ENCODE results near the gene SUPT3H. TPM values are rescaled to one million over a fixed set of nuclear protein-coding genes. Genes with fewer than 3 reads are reported as not detected.

SUPT3H gene
- total and polyA plus RNA-seq, 2 of the 8 experiments (the other 6 are each of a cell fraction or from before 2014, with no cell fraction given): 18.8 to 23.0 TPM

DNA sequence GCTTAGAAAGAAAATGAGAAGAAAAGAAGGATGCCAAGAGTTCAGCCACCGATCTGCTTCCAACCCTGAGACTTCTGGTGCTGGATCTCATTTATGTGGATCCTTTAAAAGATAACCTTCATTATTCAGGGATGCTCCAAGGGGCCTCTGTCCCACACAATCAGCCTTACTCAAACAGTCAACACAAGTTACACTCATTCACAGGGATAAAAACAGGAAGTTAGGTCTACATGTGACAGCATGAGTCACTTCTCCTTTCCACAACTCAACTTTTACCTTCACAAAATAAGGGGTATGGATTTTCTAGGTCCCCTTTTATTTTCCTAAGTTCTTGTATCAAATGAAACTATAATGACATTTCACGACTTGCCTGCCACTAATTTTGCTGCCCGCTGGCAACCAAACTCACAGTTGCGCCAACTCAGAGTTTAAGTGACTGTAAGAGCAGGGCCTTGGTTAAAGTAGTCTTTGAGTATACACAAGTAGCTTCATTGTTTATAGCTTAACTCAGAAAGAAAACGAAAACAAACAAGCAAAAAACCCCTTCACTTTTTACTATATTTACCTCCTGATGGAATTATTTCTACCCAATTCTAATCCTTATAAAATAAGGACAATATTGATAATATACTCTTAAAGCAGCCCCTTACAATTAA is 328.4 kb downstream of the SUPT3H start:
- no peak overlapping the region for H2AFZ ChIP-seq (ENCODE audit: low read length)
- WGBS, 2 experiments (ENCODE audit: extremely low coverage in 1 of 2, insufficient coverage in 1 of 2, insufficient read length in 1 of 2, insufficient replicate concordance in 2 of 2, low coverage in 1 of 2, low lambda C conversion rate in 2 of 2, missing lambda C conversion rate in 1 of 2): 86% methylated on average over 5 of the region's 5 CpGs; no CpG with 5 or more reads in 1 of the 2 experiments

More for the DNA sequence above, 328.4 kb downstream of the SUPT3H start:
- no peak for FAIRE-seq
- Histone ChIP-seq H2AK5ac (ENCODE audit: low read depth, low read length) (no peak overlapping the region), H3K79me2 (ENCODE audit: control insufficient read depth in 1 of 2, insufficient read depth in 2 of 2, low read length in 2 of 2) (no peaks in the 10 kb centered on the region), H4K5ac (ENCODE audit: insufficient read length, low read depth, low read length) (no peak overlapping the region), H2BK20ac (ENCODE audit: low read length) (no peak overlapping the region), H3K27ac (ENCODE audit: low read depth, low read length) (no peak overlapping the region), H2BK120ac (replicated peaks; ENCODE audit: low read depth, low read length) (no peak overlapping the region), H3K4me1 (replicated peaks in 1 of 4; ENCODE audit: control insufficient read depth in 3 of 4, insufficient read depth in 4 of 4, low read length in 3 of 4) (peaks cover 0 to 3% (median 0%) of the 10 kb centered on the region in 4 experiments; a peak in 1 of 7 replicates), H3K4me3 (ENCODE audit: extremely low read depth in 1 of 4, insufficient read depth in 2 of 4, low read depth in 3 of 4, low read length in 4 of 4) (no peak overlapping the region), H3K9ac (replicated peaks in 1 of 4; ENCODE audit: extremely low read depth in 1 of 4, low read depth in 3 of 4, low read length in 3 of 4) (no peak overlapping the region), H3K56ac (replicated peaks; ENCODE audit: insufficient read length, low read depth, low read length) (no peak overlapping the region), H3K79me1 (ENCODE audit: low read depth, low read length) (no peaks in the 10 kb centered on the region), H3K4ac (replicated peaks; ENCODE audit: insufficient read length, low read depth, low read length) (no peak overlapping the region), H3K23me2 (ENCODE audit: low read depth, low read length) (no peaks in the 10 kb centered on the region; the same call in 1 of the 2 replicates), H2BK12ac (ENCODE audit: low read depth, low read length) (no peak overlapping the region), H2BK15ac (ENCODE audit: low read length) (no peak overlapping the region), H3K4me2 (ENCODE audit: insufficient read depth in 1 of 2, low read depth in 2 of 2, low read length in 2 of 2) (no peak overlapping the region), H3K36me3 (ENCODE audit: control insufficient read depth in 2 of 4, insufficient read depth in 4 of 4, low read length in 3 of 4) (no peaks in the 10 kb centered on the region), H3K23ac (ENCODE audit: insufficient read length) (no peak overlapping the region), H3K27me3 (replicated peaks in 1 of 4; ENCODE audit: control insufficient read depth in 3 of 4, extremely low read depth in 1 of 4, insufficient read depth in 3 of 4, low read length in 3 of 4) (no peaks in the 10 kb centered on the region), H4K20me1 (replicated peaks in 1 of 2; ENCODE audit: control insufficient read depth in 1 of 2, insufficient read depth in 2 of 2, low read length in 2 of 2) (no peaks in the 10 kb centered on the region), H4K91ac (replicated peaks; ENCODE audit: insufficient read length, low read length) (no peak overlapping the region), H4K8ac (ENCODE audit: extremely low read depth, insufficient read depth, low read length) (no peak overlapping the region), H3K14ac (ENCODE audit: insufficient read length) (no peak overlapping the region), H2BK5ac (ENCODE audit: low read depth, low read length) (no peak overlapping the region), H3K9me3 (ENCODE audit: insufficient read depth in 2 of 2, low read depth in 1 of 2, low read length in 1 of 2) (no peaks in the 10 kb centered on the region), H3K18ac (ENCODE audit: extremely low read depth, low read length) (no peak overlapping the region)
- ChIA-PET CTCF (ENCODE audit: partially characterized antibody) (interaction anchor here (0.6 to 0.9 kb wide), 3 partner anchors 10 to 68 kb away, joined by 3 read pairs; no protein-coding TSS in a partner anchor), POLR2A (ENCODE audit: partially characterized antibody) (no interaction called here)
- no peak for DNase-seq (ENCODE audit: low read depth in 1 of 2, low spot score in 2 of 2)
- TF ChIP-seq SIN3A (conservative IDR thresholded peaks at IDR 0.05 in 1 of 2, IDR thresholded peaks at IDR 0.05 in 1 of 2; ENCODE audit: low read depth in 1 of 2, low read length in 2 of 2) (no peak), RXRA (IDR thresholded peaks at IDR 0.05; ENCODE audit: insufficient read depth, low read depth, low read length) (no peak), GTF2F1 (IDR thresholded peaks at IDR 0.05; ENCODE audit: borderline replicate concordance, low read depth, low read length) (no peak), SIX5 (IDR thresholded peaks at IDR 0.05; ENCODE audit: low read depth, low read length) (no peak), TCF12 (IDR thresholded peaks at IDR 0.05; ENCODE audit: low read depth, low read length) (no peak), POU5F1 (IDR thresholded peaks at IDR 0.05; ENCODE audit: low read depth, low read length) (no peak), ZNF274 (IDR thresholded peaks at IDR 0.05; ENCODE audit: borderline replicate concordance, extremely low read depth, low read length) (no peak), POLR2AphosphoS5 (IDR thresholded peaks at IDR 0.05; ENCODE audit: low read depth, low read length) (no peak), SP1 (IDR thresholded peaks at IDR 0.05; ENCODE audit: low read depth, low read length) (no peak)
- TF ChIP-seq, protein P1, sequence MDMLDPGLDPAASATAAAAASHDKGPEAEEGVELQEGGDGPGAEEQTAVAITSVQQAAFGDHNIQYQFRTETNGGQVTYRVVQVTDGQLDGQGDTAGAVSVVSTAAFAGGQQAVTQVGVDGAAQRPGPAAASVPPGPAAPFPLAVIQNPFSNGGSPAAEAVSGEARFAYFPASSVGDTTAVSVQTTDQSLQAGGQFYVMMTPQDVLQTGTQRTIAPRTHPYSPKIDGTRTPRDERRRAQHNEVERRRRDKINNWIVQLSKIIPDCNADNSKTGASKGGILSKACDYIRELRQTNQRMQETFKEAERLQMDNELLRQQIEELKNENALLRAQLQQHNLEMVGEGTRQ (IDR thresholded peaks at IDR 0.05; ENCODE audit: low read length): no peak
